ENCODE measurements around the gene PRR33.

- TF ChIP-seq, protein P1, sequence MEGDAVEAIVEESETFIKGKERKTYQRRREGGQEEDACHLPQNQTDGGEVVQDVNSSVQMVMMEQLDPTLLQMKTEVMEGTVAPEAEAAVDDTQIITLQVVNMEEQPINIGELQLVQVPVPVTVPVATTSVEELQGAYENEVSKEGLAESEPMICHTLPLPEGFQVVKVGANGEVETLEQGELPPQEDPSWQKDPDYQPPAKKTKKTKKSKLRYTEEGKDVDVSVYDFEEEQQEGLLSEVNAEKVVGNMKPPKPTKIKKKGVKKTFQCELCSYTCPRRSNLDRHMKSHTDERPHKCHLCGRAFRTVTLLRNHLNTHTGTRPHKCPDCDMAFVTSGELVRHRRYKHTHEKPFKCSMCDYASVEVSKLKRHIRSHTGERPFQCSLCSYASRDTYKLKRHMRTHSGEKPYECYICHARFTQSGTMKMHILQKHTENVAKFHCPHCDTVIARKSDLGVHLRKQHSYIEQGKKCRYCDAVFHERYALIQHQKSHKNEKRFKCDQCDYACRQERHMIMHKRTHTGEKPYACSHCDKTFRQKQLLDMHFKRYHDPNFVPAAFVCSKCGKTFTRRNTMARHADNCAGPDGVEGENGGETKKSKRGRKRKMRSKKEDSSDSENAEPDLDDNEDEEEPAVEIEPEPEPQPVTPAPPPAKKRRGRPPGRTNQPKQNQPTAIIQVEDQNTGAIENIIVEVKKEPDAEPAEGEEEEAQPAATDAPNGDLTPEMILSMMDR (conservative IDR thresholded peaks at IDR 0.05) = no peak
- no peak for TF ChIP-seq ZFX (IDR thresholded peaks at IDR 0.05)
Observed at GRCh38 chr11:1908618-1909017, 16.9 kb upstream of the PRR33 start.
